ENCODE measurements around the gene DNM1.

The DNM1 gene

DNA sequence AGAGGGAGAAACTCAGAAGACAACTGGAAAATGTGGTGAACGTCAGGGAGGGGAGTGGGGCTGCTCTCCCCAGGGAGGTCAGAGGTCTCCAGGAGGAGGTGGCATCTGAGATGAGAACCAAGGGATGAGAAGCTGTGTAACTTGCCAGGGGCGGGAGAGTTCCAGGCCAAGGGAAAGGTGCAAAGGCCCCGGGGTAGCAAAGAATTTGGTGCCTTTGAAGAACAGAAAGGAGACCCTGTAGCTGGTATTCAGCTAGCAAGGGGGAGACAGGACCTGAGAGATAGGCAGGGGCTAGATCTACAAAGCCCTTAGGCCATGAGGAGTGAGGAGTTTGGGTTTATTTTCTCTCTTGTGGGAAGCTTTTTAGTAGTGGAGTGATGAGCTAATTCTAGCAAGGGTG lies 3.3 kb downstream of the DNM1 start:
- DNase-seq: no peak

DNA sequence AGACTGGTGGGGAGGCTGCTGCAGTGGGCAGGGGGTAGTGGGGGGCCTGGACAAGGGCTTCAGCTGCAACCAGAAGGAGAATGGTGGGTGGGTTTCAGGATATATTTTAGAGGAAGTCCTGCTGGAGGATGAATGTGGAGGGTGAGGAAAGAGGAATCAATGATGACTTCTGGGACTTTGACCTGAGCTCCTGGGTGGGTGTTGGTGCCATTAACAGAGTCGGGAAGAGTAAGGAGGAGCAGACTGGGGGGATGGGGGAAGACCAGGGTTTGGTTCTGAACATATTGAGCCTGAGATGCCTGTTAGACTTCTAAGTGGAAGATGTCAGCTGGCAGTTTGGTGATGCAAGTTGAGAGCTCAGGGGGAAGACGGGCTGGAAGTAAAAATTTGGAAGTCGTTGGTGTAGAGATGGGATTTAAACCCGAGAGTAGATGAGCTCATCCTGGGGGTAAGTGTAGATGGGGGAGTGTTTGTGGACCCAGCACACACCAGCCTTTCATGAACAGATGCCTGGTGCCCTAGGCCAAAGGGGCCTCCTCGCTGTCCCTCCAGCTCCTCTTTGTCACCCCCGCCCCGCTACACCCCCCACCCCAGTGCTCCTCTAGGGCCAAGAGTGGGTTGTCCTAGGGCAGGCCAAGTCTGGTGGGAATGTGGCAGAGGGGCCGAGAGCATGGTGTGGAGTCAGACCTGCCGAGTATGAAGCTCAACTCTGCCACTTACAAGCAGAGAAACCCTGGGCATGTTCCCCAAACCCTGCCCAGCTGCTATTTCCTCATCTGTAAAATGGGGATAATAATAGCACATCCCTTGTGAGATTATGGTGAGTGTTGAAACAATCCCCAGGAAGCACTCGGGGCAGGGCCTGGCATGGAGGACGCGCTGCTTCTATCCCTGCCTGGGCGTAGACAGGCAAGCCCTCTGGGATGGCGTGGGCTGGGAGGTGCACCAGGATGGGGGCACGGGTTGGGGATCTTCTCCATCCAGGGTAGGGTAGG lies 4.0 kb downstream of the DNM1 start:
- DNase-seq: peak; percentile 33

DNA sequence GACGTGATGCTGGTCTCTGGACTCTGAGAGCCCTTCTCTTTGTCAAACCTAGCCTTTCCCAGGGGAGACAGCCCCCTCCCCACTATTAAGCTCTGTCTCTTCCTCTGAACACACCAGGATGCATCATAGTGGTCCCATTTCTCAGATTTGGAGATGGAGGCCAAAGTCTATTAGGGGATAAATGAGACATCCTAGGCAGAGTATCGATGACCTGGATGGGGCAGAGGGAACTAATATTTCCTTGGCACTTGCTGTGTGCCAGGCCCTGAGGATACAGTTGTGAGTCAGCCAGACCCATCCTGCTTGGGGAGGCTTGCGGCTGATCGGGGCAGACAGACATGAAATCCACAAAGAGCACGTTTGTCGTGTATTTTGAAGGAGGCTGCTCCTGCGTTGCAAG lies 5.2 kb downstream of the DNM1 start:
- DNase-seq: no peak

DNA sequence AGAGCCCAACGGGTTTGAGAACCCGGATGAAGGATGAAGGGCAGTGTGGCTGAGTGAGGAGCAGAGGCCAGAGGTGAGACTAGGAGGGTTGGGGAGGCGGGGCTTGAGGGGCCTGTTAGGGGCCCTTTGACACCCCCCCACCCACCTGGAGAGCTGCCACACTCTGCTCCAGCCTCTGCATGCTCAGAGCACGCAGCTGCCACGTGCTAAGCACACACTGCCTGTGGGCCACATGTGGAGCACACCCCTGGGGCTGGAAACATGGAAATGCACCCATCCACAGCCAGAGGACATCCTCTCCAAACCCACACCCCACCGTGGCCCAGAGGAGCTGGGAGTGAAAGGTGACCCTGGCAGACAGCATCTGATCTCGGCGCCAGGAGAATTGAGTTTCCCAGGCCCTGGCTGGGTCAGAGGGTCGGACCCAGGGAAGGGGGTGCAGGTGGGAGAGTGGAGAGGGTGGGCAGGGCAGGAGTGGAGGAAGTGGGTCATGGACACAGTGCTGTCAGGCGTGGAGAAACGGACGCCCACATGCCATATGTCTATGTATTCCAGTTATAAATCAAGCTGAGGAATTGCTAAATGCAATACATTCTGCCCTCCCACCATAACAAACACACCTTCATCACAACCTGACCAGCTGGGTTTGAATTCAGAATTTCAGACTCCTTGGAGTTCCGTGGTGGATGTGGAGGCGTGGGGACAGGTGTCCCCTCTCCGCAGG lies 5.9 kb downstream of the DNM1 start:
- DNase-seq: no peak

DNA sequence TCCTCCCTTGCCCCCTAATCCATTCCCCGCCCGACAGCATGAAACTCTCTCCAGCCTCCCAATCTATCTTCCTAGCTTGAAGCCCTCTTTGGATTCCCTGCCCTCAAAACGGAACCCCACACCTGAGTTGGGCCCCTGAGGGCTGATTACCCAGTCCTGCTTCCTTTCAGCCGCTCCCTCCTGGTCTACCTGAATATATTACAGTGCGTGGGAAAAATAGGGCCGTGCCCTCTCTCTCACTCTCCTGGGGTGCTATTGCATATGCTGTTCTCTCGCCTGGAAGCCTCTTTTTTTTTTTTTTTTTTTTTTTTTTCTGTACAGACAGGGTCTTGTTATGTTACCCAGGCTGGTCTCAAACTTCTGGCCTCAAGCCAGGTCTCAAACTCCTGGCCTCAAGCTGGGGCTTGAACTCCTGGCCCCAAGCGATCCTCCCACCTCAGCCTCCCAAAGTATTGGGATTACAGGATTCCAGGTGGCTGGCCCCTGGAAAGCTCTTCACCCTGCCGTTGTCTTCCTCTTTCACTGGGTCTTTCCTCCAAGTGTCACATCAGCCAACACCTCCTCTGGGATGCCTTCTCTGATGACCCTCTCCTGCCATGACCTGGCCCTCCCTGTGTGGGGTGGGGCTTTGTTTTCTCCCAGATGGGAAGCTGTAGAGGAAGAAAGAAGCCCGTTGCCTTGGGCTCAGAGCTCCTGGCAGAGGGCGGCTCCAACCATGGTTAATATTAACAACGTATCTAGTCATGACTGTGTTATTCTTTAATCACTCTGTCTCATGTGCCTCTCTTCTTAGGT lies 8.2 kb downstream of the DNM1 start:
- no peak for DNase-seq

DNA sequence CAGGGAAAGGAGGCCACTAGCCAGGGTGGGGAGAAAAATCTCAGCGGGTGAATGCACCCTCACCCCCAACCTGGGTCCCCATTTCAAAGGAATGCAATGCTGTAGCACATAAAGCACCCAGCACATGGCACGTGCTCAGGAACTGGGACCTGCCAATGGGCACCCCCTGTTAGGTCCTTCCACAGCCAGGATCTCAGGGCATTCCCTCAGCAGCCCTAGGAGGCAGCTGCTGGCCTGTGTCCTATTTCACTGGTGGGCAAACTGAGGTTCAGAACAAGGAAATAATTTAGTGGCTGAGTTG lies 8.8 kb downstream of the DNM1 start:
- no peak for DNase-seq

DNA sequence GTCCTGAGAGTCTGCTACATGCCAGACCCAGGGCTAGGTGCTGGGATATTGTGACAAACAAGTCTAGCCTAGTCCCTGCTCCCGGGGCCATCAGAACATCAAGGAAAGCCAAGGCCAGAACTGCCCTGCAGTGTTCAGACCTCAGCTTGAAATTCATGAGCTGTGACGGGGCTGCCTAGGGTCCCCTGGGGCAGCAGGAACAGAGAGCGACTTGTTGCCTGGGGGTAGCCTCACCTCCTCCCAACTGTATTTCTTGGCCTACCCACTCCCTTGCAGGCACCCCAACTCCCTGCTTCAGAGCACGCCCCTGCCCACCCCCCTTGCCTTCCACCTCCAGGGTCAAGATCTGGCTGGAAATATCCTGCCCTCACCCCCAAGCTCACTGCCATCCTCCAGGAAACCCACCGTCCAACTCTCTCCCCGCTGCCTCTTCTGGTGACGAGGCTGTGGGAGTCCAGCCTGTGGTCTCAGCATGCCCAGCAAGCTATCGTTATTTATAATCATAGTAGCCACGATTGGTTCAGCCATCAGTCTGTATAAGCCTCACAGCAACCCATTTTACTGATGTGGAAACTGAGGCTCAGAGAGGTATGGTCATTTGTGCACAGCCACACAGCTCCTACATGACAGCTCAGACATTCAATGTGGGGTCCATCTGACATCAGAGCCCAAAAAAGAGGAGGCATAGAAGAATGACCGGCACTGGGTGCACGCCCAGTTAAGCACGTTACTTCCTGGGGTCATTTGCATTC lies 10.7 kb downstream of the DNM1 start:
- DNase-seq: no peak

DNA sequence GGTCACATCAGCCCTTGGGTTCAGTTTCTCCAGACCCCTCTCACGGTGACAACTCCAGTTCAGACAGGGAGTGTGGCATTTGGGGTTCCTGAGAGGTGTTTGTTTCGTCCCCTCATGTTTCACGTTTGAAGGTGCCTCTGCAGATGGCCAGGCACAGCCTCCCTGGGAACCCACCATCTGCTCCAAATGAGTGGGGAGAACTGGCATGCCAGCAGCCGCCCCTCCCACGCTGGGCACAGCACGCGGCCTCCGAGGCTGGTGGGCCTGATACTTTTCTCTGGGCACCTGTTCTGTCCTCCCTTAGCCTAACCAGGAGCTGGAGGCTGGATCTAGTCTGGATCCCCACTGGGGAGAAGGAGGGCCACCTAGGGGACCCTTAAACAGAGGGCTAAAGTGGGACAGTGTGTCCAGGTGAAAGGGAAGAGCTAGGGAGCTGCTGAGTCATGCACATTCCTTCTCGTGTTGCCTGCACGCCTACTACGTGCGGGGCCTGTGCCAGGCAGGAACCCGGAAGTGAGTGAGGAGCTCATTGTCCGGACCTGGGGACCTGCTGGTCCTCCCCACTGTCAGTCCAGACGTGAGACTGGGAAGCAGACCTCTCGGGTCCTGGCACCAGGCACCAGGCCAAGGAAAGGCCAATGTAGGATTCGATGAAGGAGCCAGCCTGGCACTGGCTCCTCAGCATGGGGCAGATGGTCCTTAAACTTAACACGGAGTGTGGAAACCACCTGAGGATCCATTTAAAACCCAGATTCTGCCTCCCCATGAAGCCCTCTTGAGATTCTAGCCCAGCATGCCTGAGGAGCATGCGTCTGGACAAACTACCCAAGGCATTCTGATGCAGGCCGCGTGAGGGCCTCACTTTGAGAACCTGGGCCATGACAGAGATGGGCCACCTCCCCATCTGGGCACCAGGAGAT lies 11.7 kb downstream of the DNM1 start:
- no peak for DNase-seq

DNA sequence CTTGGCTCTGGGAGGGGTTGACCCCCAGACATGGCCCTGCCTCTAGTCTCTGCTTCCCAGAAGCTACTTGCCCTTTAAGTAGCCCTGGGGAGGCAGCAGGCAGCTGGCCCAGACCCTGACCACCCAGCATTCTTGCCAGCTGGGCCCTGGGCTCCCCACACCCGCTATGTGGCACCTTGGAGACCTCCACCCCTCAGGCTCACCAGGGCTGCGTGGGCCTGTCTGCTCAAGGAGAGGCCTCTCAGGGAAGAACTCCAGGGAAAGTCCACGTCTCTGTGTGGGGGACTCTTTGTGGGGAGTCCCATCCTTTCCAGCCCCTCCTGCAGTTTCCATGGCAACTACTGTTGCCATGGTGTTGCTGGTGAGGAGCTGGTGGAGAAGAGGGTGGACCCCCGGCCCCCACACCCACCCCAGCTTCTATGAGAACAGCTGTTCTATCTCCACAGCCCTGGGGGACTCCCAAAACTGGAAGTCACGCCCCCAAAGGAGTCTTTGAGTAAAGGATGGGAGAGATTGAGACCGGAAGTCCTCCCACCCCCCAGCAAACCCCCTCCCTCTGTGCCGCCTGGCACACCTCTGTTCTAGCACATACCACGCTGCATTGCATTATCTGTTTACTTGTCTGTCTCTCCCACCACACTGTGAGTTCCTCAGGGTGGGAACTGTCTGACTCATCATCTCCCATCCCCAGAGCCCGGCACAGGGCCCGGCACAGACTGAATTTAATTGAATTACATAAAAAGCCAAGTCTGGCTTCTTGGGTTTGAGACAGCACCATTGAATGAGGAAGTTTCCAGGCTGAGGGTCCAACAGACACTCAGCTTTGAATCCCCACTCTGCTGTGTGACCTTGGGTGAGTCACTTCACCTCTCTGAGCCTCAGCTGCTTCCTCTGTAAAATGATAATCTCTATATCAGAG lies 12.6 kb downstream of the DNM1 start:
- DNase-seq: no peak

DNA sequence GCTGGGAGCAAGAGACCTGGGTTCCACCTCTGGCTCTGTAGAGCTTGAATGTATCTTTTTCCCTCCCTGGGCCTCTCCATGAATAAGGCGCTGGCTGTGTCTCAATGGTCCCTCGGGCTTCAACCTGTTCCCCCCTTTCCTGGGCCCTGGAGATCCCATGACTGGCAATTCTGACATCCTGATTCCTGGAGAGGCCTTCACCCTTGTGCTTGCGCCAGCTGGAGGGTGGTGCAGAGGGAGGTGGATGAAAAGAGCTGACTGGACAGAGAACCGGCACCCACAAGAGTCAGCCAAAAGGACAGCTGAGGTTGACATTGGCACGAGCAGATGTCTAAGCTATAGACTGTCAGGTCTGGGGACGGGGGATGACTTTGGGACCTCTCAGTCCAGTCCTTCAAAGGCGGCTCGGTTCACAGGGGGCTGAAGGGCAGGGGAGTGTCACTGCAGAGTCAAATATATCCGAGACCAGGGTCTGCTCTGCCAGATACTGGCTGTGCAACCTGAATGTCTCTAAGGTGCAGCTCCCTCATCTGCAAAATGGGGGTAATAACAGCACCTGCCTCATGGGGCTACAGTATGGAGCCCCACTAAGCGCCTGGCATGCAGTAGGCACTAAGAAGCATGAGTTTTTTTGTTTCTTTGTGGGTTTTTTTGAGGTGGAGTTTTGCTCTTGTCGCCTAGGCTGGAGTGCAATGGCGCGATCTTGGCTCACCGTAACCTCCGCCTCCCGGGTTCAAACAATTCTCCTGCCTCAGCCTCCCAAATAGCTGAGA lies 13.8 kb downstream of the DNM1 start:
- no peak for DNase-seq

DNA sequence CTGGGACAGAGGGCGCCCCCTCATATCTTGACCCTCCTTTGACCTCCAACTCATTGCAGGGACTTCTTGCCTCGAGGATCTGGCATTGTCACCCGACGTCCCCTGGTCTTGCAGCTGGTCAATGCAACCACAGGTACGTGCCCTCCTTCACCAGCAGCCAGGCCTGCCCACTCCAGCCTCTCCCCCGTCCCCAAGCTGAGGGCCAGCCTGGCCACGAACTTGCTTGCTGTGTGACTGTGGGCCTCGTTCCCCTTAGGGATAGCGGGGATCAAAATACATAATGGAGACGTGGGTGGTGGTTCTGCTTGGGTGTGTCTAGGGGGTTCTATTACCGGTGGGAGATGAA lies 15.0 kb downstream of the DNM1 start:
- no peak for DNase-seq

DNA sequence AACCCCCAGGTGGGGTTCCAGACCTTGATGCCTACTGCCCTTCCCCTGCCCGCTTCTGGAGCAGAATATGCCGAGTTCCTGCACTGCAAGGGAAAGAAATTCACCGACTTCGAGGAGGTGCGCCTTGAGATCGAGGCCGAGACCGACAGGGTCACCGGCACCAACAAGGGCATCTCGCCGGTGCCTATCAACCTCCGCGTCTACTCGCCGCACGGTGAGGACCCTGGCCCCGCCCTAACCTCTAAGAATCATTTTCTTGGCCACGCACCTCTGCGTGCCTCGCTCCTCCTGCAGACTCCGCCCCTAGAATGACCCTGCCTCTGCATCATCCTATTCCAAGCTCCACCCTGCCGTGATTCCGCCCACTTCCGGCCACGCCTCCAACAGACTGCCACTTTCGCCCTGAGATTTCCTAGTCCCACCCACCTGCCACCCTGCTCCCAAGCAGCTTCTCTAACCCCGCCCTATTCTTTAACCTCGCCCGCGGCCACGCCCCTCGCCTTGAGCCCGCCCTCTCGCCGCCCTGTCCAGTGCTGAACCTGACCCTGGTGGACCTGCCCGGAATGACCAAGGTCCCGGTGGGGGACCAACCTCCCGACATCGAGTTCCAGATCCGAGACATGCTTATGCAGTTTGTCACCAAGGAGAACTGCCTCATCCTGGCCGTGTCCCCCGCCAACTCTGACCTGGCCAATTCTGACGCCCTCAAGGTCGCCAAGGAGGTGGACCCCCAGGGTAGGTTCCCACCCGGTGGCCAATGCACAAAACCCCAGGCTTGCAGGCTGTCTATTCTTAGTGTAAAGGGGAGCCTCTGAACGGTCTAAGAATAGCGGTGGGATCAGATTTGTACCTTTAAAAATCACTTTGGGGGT lies 15.6 kb downstream of the DNM1 start:
- peak; percentile 98 for DNase-seq

DNA sequence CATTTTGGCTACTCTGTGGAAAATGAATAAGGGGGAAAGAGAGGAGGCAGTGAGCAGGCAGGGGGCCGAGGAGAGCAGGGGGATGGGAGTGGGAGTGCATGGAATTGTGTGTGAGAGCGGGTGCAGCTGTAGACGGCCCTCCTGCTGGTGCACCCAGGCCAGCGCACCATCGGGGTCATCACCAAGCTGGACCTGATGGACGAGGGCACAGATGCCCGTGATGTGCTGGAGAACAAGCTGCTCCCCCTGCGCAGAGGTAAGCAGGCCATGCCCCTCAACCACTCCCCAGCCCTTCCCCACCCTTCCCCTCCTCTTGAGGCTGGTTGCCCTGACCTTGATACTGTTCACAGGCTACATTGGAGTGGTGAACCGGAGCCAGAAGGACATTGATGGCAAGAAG lies 16.7 kb downstream of the DNM1 start:
- no peak for DNase-seq

DNA sequence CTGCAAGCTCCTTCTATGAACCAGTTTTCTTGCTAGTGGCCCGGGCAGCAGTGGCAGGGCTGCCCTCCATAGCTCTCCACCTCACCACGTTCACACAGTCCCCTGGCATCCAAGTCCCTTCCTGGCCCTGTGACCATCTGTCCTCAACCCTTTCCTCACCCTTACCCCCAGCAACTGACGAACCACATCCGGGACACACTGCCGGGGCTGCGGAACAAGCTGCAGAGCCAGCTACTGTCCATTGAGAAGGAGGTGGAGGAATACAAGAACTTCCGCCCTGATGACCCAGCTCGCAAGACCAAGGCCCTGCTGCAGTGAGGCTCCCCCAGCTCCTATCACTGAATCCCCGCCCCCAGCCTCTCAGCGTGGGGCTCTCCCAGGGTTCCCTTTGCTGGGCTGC lies 18.8 kb downstream of the DNM1 start:
- no peak for DNase-seq

DNA sequence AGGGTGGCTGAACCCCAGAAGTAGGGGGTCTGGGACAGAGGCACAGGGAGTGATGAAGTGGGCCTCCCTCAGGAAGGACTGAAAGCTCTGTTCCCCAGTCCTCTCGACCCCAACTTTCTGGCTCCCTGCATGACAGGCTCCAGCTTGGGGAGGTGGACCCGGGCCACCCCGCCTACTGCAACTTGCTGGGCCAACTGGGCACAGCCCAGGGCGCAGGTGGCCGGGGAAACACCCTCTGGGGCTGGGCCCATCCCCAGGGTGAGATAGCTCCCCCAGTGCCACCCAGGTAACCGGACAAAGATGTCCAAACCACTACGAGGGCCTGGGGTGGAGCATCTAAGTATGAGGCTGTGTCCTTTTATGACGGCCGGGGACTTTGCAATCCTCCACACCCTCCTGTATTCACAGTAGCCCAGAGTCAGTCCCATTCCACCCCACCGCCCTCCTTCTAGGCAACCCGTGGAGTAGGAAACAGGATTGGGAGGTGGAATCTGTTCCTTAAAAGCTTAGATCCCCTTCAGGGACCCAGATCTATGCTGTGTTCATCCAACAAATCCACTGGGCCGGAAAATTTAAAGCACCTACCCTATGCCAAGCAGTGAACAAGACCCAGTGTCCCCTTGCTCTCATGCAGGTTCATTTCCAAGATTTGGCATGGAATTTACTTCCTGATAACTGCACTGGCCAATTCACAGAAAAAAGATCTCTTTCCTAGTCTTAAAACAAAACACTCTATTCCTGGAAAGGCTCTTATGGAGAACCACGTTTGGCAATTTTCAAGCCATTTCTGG lies 19.9 kb downstream of the DNM1 start:
- no peak for DNase-seq

DNA sequence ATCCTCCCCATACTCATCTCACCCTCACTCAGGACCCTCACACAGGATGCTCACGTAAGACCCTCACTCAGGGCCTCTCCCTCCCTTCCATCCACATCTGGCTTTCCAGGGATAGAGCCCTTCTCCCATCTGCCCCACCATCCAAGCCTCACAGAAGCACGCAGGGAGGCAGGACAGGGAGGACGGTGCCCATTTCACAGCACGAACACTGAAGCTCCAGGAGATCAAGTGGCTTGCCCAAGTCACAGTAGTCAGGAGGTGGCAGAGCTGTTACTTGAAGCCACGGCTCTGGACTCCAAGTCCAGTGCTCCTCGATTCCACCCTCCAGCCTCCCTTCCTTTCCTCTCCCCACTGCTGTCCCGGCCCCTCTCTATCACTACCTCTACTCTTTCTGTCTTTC lies 21.7 kb downstream of the DNM1 start:
- DNase-seq: no peak

DNA sequence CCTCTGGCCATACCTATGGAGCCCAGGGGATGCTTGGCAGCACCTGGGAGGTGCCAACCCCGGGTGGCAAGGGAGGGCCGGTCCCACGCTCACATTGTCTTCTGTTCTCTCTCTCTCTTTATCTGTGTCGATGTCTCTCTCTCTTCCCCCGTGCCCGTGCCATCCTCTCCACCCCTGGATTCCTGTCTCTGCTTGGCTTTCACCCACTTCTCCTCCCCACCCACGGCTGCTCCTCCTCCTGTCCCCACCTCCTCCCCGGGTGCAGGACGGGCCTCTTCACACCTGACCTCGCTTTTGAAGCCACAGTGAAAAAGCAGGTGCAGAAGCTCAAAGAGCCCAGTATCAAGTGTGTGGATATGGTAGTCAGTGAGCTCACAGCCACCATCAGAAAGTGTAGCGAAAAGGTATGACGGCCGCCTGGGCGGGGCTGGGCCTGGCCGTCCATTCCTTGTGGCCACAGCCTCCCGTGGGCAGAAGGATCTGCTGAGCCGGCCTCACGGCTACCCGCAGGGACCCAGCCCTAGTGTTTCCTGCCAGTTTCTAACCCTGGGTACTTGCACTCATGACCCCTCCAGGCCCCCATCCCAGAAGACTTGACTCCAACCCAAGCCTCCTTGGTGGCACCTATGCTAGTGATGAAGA lies 22.7 kb downstream of the DNM1 start:
- no peak for DNase-seq
